Fibroblast of skin of scalp (primary cell): ENCODE results near the gene TTYH3.
"Not testable (repeated sequence)": the region's sequence is repeated elsewhere in the genome, so short reads cannot be mapped to it uniquely, and the experiment has no call there.

Source experiments
- DNase-seq: peaks from one replicate; pipeline ENCODE4 v3.0.0-alpha.2; 2013

Gene TTYH3

DNA sequence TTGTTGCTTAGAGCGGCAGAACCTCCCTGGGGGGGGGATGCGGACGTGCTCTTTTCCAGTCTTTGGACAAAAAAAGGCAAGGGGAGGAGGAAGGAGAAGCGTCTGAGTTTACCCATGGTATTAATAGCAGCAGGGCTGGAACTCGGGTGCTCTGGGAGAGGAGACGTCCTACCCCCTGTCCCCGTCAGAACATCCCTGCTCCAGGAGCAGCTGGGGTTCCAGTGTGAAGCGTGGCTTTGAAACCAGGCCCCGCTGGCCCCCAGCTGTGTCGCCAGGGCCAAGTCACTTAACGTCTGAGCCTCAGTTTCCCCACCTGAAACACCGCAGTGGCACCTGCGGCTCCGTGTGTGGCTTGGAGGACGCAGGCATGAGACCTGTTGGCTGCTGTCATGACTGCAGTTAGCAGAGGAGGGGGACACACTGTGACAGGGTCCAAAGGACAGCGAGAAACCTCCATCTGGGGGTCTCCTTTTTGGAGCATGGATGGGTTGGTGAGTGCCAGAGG is 57.6 kb downstream of the TTYH3 start:
- DNase-seq, result no peak

GRCh38 chr7:2689951-2690705 is 58.3 kb downstream of the TTYH3 start:
- DNase-seq, result peak; percentile 70

DNA sequence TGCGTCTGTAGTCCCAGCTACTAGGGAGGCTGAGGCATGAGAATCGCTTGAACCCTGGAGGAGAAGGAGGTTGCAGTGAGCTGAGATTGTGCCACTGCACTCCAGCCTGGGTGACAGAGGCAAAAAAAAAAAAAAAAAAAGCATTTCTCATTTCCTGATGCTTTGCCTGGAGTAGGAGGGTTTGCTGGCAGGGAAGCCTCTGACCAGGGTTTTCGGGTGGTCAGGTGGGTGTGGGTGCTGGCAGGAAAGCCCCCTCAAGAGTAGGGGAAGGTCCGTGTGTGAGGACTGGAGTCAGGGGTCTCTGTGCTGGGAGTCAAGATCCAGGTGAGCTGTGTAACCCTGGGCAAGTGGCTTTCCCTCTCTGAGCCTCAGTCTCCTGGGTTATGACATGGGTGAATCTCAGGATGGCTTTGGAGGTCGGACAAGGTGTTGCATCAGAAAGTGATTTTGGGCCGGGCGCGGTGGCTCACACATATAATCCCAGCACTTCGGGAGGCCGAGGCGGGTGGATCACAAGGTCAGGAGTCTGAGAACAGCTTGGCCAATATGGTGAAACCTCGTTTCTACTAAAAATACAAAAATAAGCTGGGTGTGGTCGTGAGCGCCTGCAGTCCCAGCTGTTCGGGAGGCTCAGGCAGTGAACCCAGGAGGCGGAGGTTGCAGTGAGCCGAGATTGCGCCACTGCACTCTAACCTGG is 59.4 kb downstream of the TTYH3 start:
- no peak for DNase-seq

- DNase-seq, result not testable (repeated sequence)
Observed at GRCh38 chr7:2691932-2692439, 60.2 kb downstream of the TTYH3 start.

DNA sequence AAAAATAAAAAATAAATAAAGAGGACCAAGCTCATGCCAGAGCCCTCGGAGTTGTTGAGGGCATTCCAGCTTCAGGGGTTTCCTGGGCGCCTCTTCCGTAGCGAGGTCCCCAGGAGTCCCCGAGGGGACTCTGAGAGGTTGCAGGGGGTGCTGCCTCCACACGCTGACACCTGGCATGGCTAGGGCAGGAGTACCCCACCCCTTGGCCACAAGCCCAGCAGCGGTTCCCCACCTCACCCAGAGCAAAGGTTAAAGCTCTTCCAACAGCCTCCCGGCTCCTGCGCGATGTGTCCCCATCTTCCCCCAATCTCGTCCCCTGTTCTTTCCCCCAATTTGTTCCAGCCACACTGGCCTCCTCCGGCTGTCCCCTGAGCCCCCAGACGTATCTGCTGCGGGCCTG is 60.8 kb downstream of the TTYH3 start:
- DNase-seq, result no peak

- not testable (repeated sequence) for DNase-seq
Observed at GRCh38 chr7:2693420-2694121, 61.8 kb downstream of the TTYH3 start.

- DNase-seq, result not testable (repeated sequence)
Observed at GRCh38 chr7:2694122-2694436, 62.3 kb downstream of the TTYH3 start.

DNA sequence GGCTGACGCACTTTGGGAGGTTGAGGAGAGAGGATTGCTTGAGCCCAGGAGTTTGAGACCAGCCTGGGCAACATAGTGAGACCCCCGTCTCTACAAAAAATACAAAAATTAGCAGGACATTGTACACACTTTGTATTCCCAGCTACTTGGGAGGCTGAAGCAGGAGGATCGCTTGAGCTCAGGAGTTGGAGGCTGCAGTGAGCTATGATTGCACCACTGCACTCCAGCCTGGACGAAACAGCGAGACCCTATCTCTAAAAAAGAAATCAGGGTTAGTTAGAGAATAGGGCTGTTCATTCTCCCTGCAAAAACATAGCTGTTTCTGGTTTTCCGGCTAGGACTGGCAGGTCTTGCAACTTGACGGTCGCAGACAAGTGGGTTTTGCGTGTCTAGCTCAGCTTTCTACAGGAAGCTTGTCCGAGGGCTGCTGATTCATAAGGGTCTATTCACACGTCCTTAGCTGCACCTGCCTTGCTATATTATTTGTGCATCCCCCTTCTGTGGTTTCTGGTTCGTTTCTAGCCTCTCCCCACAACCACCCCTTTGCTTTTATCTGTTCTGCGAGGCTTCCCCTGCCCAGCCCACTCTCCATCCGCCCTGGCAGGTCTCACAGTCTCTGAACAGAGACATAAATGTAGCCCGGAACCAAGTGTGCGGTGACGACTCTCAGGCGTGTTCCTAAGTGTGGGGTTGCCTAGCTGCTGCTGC is 66.9 kb downstream of the TTYH3 start:
- no peak for DNase-seq

GRCh38 chr7:2699289-2699620 is 67.5 kb downstream of the TTYH3 start:
- DNase-seq, result no peak

- no peak for DNase-seq
Observed at GRCh38 chr7:2700141-2700850, 68.5 kb downstream of the TTYH3 start.

- no peak for DNase-seq
Observed at GRCh38 chr7:2701424-2701823, 69.6 kb downstream of the TTYH3 start.

- DNase-seq, result no peak
Observed at GRCh38 chr7:2701832-2702593, 70.2 kb downstream of the TTYH3 start.

GRCh38 chr7:2702594-2702957 is 70.8 kb downstream of the TTYH3 start:
- no peak for DNase-seq

GRCh38 chr7:2705371-2706096 is 73.7 kb downstream of the TTYH3 start:
- DNase-seq, result no peak

GRCh38 chr7:2706685-2707126 is 74.9 kb downstream of the TTYH3 start:
- no peak for DNase-seq

- DNase-seq, result no peak
Observed at GRCh38 chr7:2707481-2707880, 75.7 kb downstream of the TTYH3 start.

- no peak for DNase-seq
Observed at GRCh38 chr7:2708041-2708440, 76.3 kb downstream of the TTYH3 start.

- no peak for DNase-seq
Observed at GRCh38 chr7:2708547-2709310, 76.9 kb downstream of the TTYH3 start.

- peak; percentile 44 for DNase-seq
Observed at GRCh38 chr7:2709553-2710285, 77.9 kb downstream of the TTYH3 start.
